8988T (cell line): ENCODE measurements around the gene SPATA3.
A peak's percentile ranks its signal among the peaks of the same experiment; 100 is the strongest.

ENCODE experiments used
- DNase-seq: peaks from one replicate; pipeline ENCODE4 v3.0.0; 2011

The SPATA3 gene

DNA sequence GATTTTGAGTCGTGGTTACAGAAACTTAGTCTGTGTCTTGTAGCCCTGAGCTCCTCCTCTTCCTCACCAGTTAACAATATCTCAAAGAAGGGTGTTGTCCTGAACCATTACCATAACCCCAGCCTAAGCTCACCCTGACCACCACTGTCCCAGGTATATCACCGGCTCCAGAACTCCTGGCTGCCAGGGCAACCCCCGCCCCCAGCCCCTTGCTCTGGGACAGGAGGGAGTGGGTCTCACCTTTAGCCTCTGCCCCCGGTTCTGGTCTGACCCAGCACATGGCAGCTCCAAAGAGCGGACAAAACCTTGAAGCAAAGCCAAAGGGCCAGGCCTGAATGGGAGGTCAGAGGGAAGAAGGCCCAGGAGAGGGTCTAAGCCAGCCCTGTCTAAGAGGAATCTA lies 55.2 kb downstream of the SPATA3 start:
- DNase-seq = no peak

DNA sequence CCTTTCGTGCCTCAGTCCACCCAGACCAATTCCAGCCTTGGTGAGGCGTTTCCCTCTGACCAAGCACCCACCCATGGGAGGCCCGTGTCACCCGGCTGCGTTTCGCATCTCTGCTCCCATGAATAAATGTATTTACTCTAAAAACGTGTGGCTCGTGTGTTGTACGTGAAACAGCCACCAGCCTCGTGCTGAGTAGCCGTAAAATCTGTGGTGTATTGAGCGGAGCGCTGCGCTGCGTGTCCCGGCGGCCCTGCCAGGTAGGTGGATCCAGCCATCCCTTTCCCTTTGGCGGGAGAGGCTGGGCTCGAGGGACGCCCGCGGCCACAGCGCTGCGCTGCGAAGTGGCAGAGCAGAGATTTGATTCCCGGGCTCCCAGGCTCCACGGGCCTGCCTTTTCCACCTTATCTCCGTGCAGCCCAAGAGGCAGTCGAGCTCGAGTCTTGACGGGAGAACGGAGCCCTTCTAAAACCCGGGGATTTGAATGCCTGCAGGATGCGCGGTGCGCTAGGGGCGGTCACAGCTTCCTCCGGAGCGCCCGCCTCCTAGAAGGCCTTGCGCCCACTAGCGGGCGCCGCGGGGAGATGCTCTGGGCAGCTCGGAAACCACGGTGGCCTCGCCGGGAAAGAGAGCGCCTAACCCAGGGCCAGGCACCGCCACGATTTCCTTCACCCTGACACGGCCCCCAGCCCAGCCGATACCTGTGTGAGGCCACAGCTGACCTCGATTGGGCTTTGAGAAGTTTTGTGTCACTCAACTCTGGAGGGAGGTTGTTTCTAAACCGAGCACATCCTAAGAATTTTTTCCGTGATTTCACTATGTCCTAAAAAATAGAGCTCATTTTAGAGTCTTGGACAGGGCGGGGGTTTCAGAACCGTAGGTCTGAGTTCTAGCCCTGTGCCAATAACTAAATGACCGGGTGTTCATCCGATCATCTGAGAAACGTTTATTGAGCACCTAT lies 56.9 kb downstream of the SPATA3 start:
- peak; percentile 73 for DNase-seq

DNA sequence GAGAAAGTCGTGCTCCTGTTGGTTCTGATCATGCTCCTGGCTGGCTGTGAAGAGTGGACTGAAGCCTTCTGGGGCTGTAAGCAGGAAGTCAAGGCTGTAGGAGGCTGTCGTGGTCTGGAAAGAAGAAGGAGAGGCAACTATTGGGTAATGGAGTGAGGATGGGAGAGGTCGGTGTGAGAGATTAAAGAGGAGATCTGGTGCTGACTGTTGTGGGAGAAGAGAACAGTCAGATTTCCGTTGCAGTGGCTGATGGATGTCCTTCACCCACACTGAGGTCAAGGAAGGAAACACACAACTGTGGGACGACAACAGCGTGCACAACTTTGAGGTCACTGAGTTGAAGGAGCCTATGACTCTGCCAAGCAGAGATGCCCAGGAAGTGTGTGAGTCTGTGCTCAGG lies 57.9 kb downstream of the SPATA3 start:
- DNase-seq = no peak

DNA sequence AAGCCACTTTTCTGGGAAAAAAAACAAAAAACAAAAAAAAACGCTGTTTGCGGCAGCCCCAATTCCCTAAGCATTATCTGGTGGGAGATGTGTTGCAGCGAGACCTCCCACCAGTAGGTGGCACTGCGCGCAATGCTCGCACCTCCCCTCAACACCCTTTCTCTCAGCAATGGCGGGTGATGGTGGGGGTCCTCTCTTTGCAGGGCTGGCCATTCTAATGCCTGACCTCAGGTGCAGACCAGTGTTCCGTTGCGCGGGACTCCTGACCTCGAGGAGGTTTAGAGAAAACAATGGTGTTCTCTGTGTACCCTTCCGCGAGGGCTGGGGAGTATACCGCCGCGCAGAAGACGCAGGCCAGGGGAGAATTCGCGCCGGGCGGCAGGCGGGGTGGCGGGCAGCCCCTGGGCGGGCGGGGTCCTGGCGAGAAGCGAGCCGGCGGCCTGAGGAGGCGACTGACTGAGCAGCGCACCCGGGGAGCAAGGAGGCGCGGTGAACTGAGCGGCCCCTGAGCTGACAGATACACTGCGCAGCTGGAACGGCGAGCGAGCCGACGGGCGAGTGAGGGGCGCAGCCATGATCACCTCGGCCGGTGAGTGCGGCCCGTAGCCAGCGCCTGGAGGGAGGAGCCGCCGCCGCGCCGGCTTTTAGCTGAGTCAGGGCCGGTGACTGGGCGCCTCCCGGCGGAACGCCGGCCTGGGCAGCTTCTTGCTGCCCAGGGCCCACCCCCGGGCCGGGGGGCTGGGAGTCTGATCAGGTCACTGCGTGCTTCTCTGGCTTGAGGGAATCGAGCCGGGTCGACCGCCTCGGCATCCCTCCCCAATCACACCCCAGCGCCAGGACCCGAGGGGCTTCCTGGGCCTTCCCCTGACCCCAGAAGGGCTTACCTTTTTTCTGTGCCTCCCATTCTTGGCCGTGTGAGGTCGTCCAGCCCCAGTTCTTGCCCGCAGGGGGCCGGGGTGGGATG lies 60.8 kb downstream of the SPATA3 start, which contains the start of gene PSMD1:
Gene PSMD1 (plus strand): TSS at position 415 of the 964 bp plus-strand sequence. CDS start 159 bp downstream, at position 574.
- peak; percentile 79 for DNase-seq

DNA sequence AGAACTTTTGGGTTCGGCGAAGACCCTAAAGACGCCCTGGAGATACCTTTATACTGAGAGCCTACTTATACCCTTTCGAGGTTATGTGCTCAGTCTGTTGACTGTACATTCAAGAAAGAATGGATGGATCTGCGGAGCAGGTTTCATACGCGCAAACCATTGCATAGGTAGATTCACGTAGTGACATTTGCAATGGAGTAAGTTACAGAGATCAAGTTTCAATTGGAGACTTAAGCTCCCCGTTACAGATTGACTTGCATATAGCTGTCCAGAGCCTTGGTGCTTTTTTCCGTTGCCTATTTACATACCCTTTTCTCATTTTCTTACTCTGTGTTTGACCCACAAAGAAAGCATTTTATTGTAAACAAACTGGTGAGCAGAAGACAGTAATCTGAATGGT lies 61.7 kb downstream of the SPATA3 start:
- DNase-seq = no peak
